ENCODE measurements around the gene TRIL. TPM values are rescaled to one million over a fixed set of nuclear protein-coding genes. Genes with fewer than 3 reads are reported as not detected.

The TRIL gene
- total RNA-seq, 1 donor from 2014 or later, result 2.9 TPM

GRCh38 chr7:28981161-28981465 is 23.0 kb upstream of the TRIL start:
- no peak for ATAC-seq

GRCh38 chr7:28980451-28981160 is 22.5 kb upstream of the TRIL start:
- ATAC-seq, result peak; percentile 73

- no peak for ATAC-seq
These were observed 21.6 kb upstream of the TRIL start for GRCh38 chr7:28979776-28980175.

GRCh38 chr7:28977881-28978280 is 19.8 kb upstream of the TRIL start:
- ATAC-seq, result no peak

- no peak for ATAC-seq
These were observed 17.9 kb upstream of the TRIL start for GRCh38 chr7:28976022-28976421.

- ATAC-seq, result no peak
These were observed 15.5 kb upstream of the TRIL start for GRCh38 chr7:28973591-28973990.

GRCh38 chr7:28964056-28964455 is 5.9 kb upstream of the TRIL start:
- ATAC-seq, result peak; percentile 33

GRCh38 chr7:28961972-28962371 is 3.8 kb upstream of the TRIL start:
- ATAC-seq, result no peak

GRCh38 chr7:28960071-28960840 is 2.1 kb upstream of the TRIL start:
- ATAC-seq, result no peak

- ATAC-seq, result peak; percentile 83
These were observed 834 bp upstream of the TRIL start for GRCh38 chr7:28958980-28959347.

- no peak for ATAC-seq
These were observed 337 bp downstream of the TRIL start for GRCh38 chr7:28957751-28958234.

- peak; percentile 7 for ATAC-seq
These were observed 923 bp downstream of the TRIL start for GRCh38 chr7:28957064-28957750.

- ATAC-seq, result peak; percentile 38
These were observed 1.5 kb downstream of the TRIL start for GRCh38 chr7:28956608-28957063.

- peak; percentile 63 for ATAC-seq
These were observed 2.2 kb downstream of the TRIL start for GRCh38 chr7:28955718-28956607.

- ATAC-seq, result no peak
These were observed 2.8 kb downstream of the TRIL start for GRCh38 chr7:28955356-28955717.

GRCh38 chr7:28954946-28955345 is 3.2 kb downstream of the TRIL start:
- no peak for ATAC-seq

- ATAC-seq, result no peak
These were observed 3.7 kb downstream of the TRIL start for GRCh38 chr7:28954471-28954870.

- no peak for ATAC-seq
These were observed 4.5 kb downstream of the TRIL start for GRCh38 chr7:28953633-28954032.

- no peak for ATAC-seq
These were observed 16.0 kb downstream of the TRIL start for GRCh38 chr7:28942168-28942567.

- ATAC-seq, result no peak
These were observed 16.5 kb downstream of the TRIL start for GRCh38 chr7:28941633-28942032.

GRCh38 chr7:28940741-28941384 is 17.3 kb downstream of the TRIL start:
- ATAC-seq, result no peak

All from esophagus mucosa (tissue), 1 donor.